ENCODE data around the gene MTTP. TPM values are rescaled to one million over a fixed set of nuclear protein-coding genes. Genes with fewer than 3 reads are reported as not detected.

The MTTP gene
- total and polyA plus RNA-seq, 2 donors (not counting 1 experiment from before 2014, with no cell fraction given) = 0.03 TPM; not detected in 1

GRCh38 chr4:99537674-99538073, 37.0 kb upstream of the MTTP start:
- ChIA-PET CTCF (interaction anchor here (0.9 to 1.6 kb wide), 2 partner anchors 77 to 274 kb away, joined by 3 read pairs; no protein-coding TSS in a partner anchor), POLR2A (no interaction called here)
- no peak overlapping the region for H3K4me3 ChIP-seq (ENCODE audit: control extremely low read depth in 1 of 5, extremely low read depth in 1 of 5, insufficient read depth in 1 of 5, low read depth in 2 of 5, low read length in 4 of 5)
- no peak overlapping the region for H3K4me3 Mint-ChIP-seq
- intact Hi-C loops (cut with micrococcal nuclease) = no loop called here
- H3K27me3 Mint-ChIP-seq = peaks cover 35% of the 10 kb centered on the region
- peaks cover 0 to 2% (median 1%) of the 10 kb centered on the region in 3 donors for H3K9me3 ChIP-seq (ENCODE audit: control extremely low read depth in 1 of 3, control insufficient read depth in 2 of 3, insufficient read depth in 1 of 3, low read length in 2 of 3)
- no peaks in the 10 kb centered on the region for H3K36me3 ChIP-seq (replicated peaks in 1 of 2; ENCODE audit: control extremely low read depth in 1 of 2, control insufficient read depth in 1 of 2, extremely low read depth in 1 of 2, insufficient read depth in 2 of 2, low read length in 1 of 2)
- ATAC-seq (ENCODE audit: low read depth) = no peak
- no peak overlapping the region for H3K9ac ChIP-seq (ENCODE audit: low read length)
- H2AFZ ChIP-seq (ENCODE audit: insufficient read depth, low read depth, low read length, poor library complexity, severe bottlenecking) = no peak overlapping the region
- H3K4me1 Mint-ChIP-seq = no peaks in the 10 kb centered on the region
- no peaks in the 10 kb centered on the region for H3K79me2 ChIP-seq (ENCODE audit: control insufficient read depth, insufficient read depth, low read length)
- no peaks in the 10 kb centered on the region for H3K9me3 Mint-ChIP-seq (ENCODE audit: insufficient read depth)
- peaks cover 0 to 3% (median 0%) of the 10 kb centered on the region in 4 experiments for H3K27me3 ChIP-seq (replicated peaks in 1 of 4; ENCODE audit: control extremely low read depth in 1 of 4, control insufficient read depth in 3 of 4, insufficient read depth in 4 of 4, low read length in 3 of 4)
- TF ChIP-seq, protein P1, sequence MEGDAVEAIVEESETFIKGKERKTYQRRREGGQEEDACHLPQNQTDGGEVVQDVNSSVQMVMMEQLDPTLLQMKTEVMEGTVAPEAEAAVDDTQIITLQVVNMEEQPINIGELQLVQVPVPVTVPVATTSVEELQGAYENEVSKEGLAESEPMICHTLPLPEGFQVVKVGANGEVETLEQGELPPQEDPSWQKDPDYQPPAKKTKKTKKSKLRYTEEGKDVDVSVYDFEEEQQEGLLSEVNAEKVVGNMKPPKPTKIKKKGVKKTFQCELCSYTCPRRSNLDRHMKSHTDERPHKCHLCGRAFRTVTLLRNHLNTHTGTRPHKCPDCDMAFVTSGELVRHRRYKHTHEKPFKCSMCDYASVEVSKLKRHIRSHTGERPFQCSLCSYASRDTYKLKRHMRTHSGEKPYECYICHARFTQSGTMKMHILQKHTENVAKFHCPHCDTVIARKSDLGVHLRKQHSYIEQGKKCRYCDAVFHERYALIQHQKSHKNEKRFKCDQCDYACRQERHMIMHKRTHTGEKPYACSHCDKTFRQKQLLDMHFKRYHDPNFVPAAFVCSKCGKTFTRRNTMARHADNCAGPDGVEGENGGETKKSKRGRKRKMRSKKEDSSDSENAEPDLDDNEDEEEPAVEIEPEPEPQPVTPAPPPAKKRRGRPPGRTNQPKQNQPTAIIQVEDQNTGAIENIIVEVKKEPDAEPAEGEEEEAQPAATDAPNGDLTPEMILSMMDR (IDR thresholded peaks at IDR 0.05) = no peak
- no peak for TF ChIP-seq EZH2 (IDR thresholded peaks at IDR 0.05; ENCODE audit: borderline replicate concordance, insufficient read depth, low read depth, low read length, poor library complexity, severe bottlenecking)
- WGBS (ENCODE audit: insufficient coverage) = 97% methylated on average over 3 of the region's 4 CpGs
- H3K27ac ChIP-seq (ENCODE audit: low read length in 2 of 2) = no peak overlapping the region
- no peaks in the 10 kb centered on the region for H3K4me1 ChIP-seq (ENCODE audit: control insufficient read depth in 2 of 2, insufficient read depth in 2 of 2, low read length in 2 of 2)
- DNase-seq = no peak
- no peak overlapping the region for H3K27ac Mint-ChIP-seq
- H4K20me1 ChIP-seq (ENCODE audit: control insufficient read depth, insufficient read depth, low read length, poor library complexity, severe bottlenecking) = no peaks in the 10 kb centered on the region
- H3K4me2 ChIP-seq (replicated peaks; ENCODE audit: low read depth, low read length, poor library complexity, severe bottlenecking) = no peak overlapping the region

DNA sequence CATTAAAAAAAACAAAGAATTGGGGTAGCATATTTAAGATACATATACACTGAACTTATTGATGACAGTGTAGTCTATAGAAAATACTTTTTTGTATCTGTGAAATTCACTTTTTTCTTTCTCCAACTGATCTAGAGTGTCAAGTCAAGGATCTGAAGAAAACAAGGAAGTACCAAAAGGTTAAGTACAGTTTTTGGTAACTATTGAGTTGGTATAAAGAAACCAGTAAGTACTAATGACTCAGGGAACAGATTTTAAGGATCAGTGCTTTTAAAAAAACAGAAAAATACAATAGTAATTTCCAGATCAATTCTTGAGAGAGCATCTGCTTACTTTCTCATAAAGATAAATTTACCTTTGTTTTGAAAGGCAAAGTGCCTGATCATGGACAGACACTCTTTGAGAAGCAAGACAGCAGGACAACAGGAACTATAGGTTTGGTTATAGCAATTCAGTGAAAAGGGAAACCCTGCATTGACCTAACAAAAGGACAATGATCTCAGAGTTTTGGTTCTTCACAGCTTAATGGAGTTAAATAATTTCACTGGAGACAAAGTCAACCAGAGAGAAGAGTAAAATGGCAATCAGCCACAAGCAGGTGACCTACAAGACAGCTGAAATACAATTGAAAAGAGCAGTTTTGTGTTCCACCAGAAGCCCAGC, 34.2 kb upstream of the MTTP start:
- H2AFZ ChIP-seq (ENCODE audit: insufficient read depth, low read depth, low read length, poor library complexity, severe bottlenecking) = no peak overlapping the region
- H3K4me3 ChIP-seq (ENCODE audit: control extremely low read depth in 1 of 5, extremely low read depth in 1 of 5, insufficient read depth in 1 of 5, low read depth in 2 of 5, low read length in 4 of 5) = no peak overlapping the region
- ChIA-PET POLR2A (no interaction called here), CTCF (no interaction called here)
- H3K27me3 ChIP-seq (replicated peaks in 1 of 4; ENCODE audit: control extremely low read depth in 1 of 4, control insufficient read depth in 3 of 4, insufficient read depth in 4 of 4, low read length in 3 of 4) = peaks cover 0 to 3% (median 0%) of the 10 kb centered on the region in 4 experiments
- no peak for TF ChIP-seq EZH2 (IDR thresholded peaks at IDR 0.05; ENCODE audit: borderline replicate concordance, insufficient read depth, low read depth, low read length, poor library complexity, severe bottlenecking)
- TF ChIP-seq, protein P1 (IDR thresholded peaks at IDR 0.05) = no peak
- H3K4me2 ChIP-seq (replicated peaks; ENCODE audit: low read depth, low read length, poor library complexity, severe bottlenecking) = no peak overlapping the region
- Mint-ChIP-seq H3K27me3 (peaks cover 16% of the 10 kb centered on the region), H3K4me1 (no peaks in the 10 kb centered on the region), H3K4me3 (no peak overlapping the region), H3K27ac (no peak overlapping the region), H3K9me3 (ENCODE audit: insufficient read depth) (no peaks in the 10 kb centered on the region)
- peaks cover 2 to 3% (median 2%) of the 10 kb centered on the region in 3 donors for H3K9me3 ChIP-seq (ENCODE audit: control extremely low read depth in 1 of 3, control insufficient read depth in 2 of 3, insufficient read depth in 1 of 3, low read length in 2 of 3)
- no peaks in the 10 kb centered on the region for H3K79me2 ChIP-seq (ENCODE audit: control insufficient read depth, insufficient read depth, low read length)
- H3K36me3 ChIP-seq (replicated peaks in 1 of 2; ENCODE audit: control extremely low read depth in 1 of 2, control insufficient read depth in 1 of 2, extremely low read depth in 1 of 2, insufficient read depth in 2 of 2, low read length in 1 of 2) = no peaks in the 10 kb centered on the region
- no peak for DNase-seq
- H3K9ac ChIP-seq (ENCODE audit: low read length) = no peak overlapping the region
- H3K27ac ChIP-seq (ENCODE audit: low read length in 2 of 2) = no peak overlapping the region
- no peaks in the 10 kb centered on the region for H3K4me1 ChIP-seq (ENCODE audit: control insufficient read depth in 2 of 2, insufficient read depth in 2 of 2, low read length in 2 of 2)
- no peak for ATAC-seq (ENCODE audit: low read depth)
- intact Hi-C loops (cut with micrococcal nuclease) = no loop called here
- H4K20me1 ChIP-seq (ENCODE audit: control insufficient read depth, insufficient read depth, low read length, poor library complexity, severe bottlenecking) = no peaks in the 10 kb centered on the region
